MCF 10A (cell line): ENCODE results near the gene CNGA3. TPM values are rescaled to one million over a fixed set of nuclear protein-coding genes. Genes with fewer than 3 reads are reported as not detected.

Source experiments
- BruUV-seq: library from RNA; stranded (reverse); fragments of 400-500 nt; replicated peaks from 2 replicates; lab custom pipeline; 2021; lab: Mats Ljungman, UMichigan
- CTCF ChIA-PET: fragments of 300-600 bp; sonication (Branson Sonifier 250); formaldehyde crosslinking; extraction: SDS; loops from one replicate; lab custom pipeline; 2021; ENCODE audit warnings: antibody characterized with exemption, inconsistent platforms; lab: Yijun Ruan, JAX
- POLR2A ChIA-PET: fragments of 300-600, 350-650 bp; sonication (Branson Sonifier 250); formaldehyde crosslinking; extraction: SDS; loops from one replicate; lab custom pipeline; 2020; ENCODE audit warnings: antibody characterized with exemption, inconsistent platforms; lab: Yijun Ruan, JAX
- DNase-seq: peaks from one replicate; pipeline ENCODE4 v3.0.0-alpha.2; 2018; ENCODE audit not compliant: unreplicated experiment
- H3K27ac Mint-ChIP-seq: one replicate; pipeline ENCODE4 v1.8.0; 2022; ENCODE audit warnings: mild to moderate bottlenecking, low read depth, mixed read lengths; ENCODE audit not compliant: unreplicated experiment
- H3K27me3 Mint-ChIP-seq: one replicate; pipeline ENCODE4 v1.8.0; 2022; ENCODE audit warnings: mixed read lengths; ENCODE audit not compliant: insufficient read depth, unreplicated experiment
- H3K36me3 Mint-ChIP-seq: one replicate; pipeline ENCODE4 v1.8.0; 2022; ENCODE audit warnings: mild to moderate bottlenecking, moderate library complexity, mixed read lengths; ENCODE audit not compliant: insufficient read depth, unreplicated experiment
- H3K4me1 Mint-ChIP-seq: one replicate; pipeline ENCODE4 v1.8.0; 2022; ENCODE audit warnings: mixed read lengths; ENCODE audit not compliant: insufficient read depth, unreplicated experiment
- H3K4me3 Mint-ChIP-seq: one replicate; pipeline ENCODE4 v1.8.0; 2022; ENCODE audit warnings: mild to moderate bottlenecking, moderate library complexity, mixed read lengths; ENCODE audit not compliant: unreplicated experiment
- H3K9me3 Mint-ChIP-seq: one replicate; pipeline ENCODE4 v1.8.0; 2022; ENCODE audit warnings: mixed read lengths; ENCODE audit not compliant: unreplicated experiment
- CTCF ChIP-seq: fragments of 200-600 bp; IDR thresholded peaks from one replicate; pipeline ENCODE4 v1.8.0; 2022; ENCODE audit warnings: antibody characterized with exemption, mild to moderate bottlenecking; ENCODE audit not compliant: unreplicated experiment
- intact Hi-C: fragments of 100-400 bp; cut with micrococcal nuclease; formaldehyde crosslinking; loops from 2 replicates; pipeline ENCODE4 v1.14.1; 2022
- total RNA-seq: library from RNA; stranded (reverse); gene quantifications from 2 replicates; pipeline ENCODE4 v1.2.3, GENCODE V29; 2022

Gene CNGA3
- total RNA-seq, 1 experiment from 2014 or later, result not detected

- POLR2A ChIA-PET, result no interaction called here
- Mint-ChIP-seq H3K4me1 (peaks cover 14% of the 10 kb centered on the region), H3K9me3 (no peaks in the 10 kb centered on the region), H3K27me3 (peaks cover 42% of the 10 kb centered on the region), H3K27ac (no peak overlapping the region), H3K4me3 (no peak overlapping the region), H3K36me3 (no peaks in the 10 kb centered on the region)
- intact Hi-C loops, result no loop called here
- TF ChIP-seq CTCF, result no peak
- CTCF ChIA-PET, result no interaction called here
- DNase-seq, result no peak
- BruUV-seq, result no TSS peak
Measured at GRCh38 chr2:98374958-98375570, 28.8 kb downstream of the CNGA3 start.

GRCh38 chr2:98376301-98376910, 30.1 kb downstream of the CNGA3 start:
- H3K27ac Mint-ChIP-seq, result no peak overlapping the region
- BruUV-seq, result no TSS peak
- intact Hi-C loops, result no loop called here
- no peak for DNase-seq
- H3K27me3 Mint-ChIP-seq, result peaks cover 55% of the 10 kb centered on the region
- POLR2A ChIA-PET, result no interaction called here
- H3K4me1 Mint-ChIP-seq, result peaks cover 14% of the 10 kb centered on the region
- no peaks in the 10 kb centered on the region for H3K9me3 Mint-ChIP-seq
- H3K36me3 Mint-ChIP-seq, result no peaks in the 10 kb centered on the region
- TF ChIP-seq CTCF, result no peak
- H3K4me3 Mint-ChIP-seq, result no peak overlapping the region
- CTCF ChIA-PET, result interaction anchor here (0.8 kb wide), 1 partner anchor 9 kb away, joined by 3 read pairs; no protein-coding TSS in a partner anchor

- no peak for TF ChIP-seq CTCF
- no peak overlapping the region for H3K4me3 Mint-ChIP-seq
- H3K4me1 Mint-ChIP-seq, result peaks cover 14% of the 10 kb centered on the region
- intact Hi-C loops, result no loop called here
- no peaks in the 10 kb centered on the region for H3K9me3 Mint-ChIP-seq
- ChIA-PET CTCF (no interaction called here), POLR2A (interaction anchor here (0.6 kb wide), 1 partner anchor 633 kb away, joined by 3 read pairs; no protein-coding TSS in a partner anchor)
- no peaks in the 10 kb centered on the region for H3K36me3 Mint-ChIP-seq
- H3K27ac Mint-ChIP-seq, result no peak overlapping the region
- no peak for DNase-seq
- BruUV-seq, result no TSS peak
- H3K27me3 Mint-ChIP-seq, result peaks cover 61% of the 10 kb centered on the region
Measured at GRCh38 chr2:98376996-98377395, 30.7 kb downstream of the CNGA3 start.

- no peak for DNase-seq
- intact Hi-C loops, result no loop called here
- no peak for TF ChIP-seq CTCF
- H3K9me3 Mint-ChIP-seq, result no peaks in the 10 kb centered on the region
- peaks cover 14% of the 10 kb centered on the region for H3K4me1 Mint-ChIP-seq
- CTCF ChIA-PET, result no interaction called here
- peaks cover 61% of the 10 kb centered on the region for H3K27me3 Mint-ChIP-seq
- no TSS peak for BruUV-seq
- POLR2A ChIA-PET, result interaction anchor here (0.6 to 0.8 kb wide), 3 partner anchors 175 to 633 kb away, joined by 3 read pairs; no protein-coding TSS in a partner anchor
- H3K27ac Mint-ChIP-seq, result no peak overlapping the region
- no peak overlapping the region for H3K4me3 Mint-ChIP-seq
- H3K36me3 Mint-ChIP-seq, result no peaks in the 10 kb centered on the region
Measured at GRCh38 chr2:98377544-98377943, 31.3 kb downstream of the CNGA3 start.
